PFSK-1 (cell line): ENCODE measurements around the gene PRB3.

Experiments
- FOXP2 ChIP-seq: optimal IDR thresholded peaks from 2 replicates; pipeline ENCODE3; 2011; ENCODE audit warnings: borderline replicate concordance, control low read depth, inconsistent platforms; ENCODE audit not compliant: insufficient read depth; ENCODE audit errors: extremely low read length, extremely low read depth
- POLR2AphosphoS5 ChIP-seq: IDR thresholded peaks from 2 replicates; pipeline ENCODE4 v1.6.1; 2012; ENCODE audit warnings: low read depth, mild to moderate bottlenecking, control low read depth, low read length, moderate library complexity
- REST ChIP-seq, 2 experiments: IDR thresholded peaks; 2 replicates each; pipeline versions ENCODE4 v1.6.1 to v1.8.0; 2011 to 2012; ENCODE audit warnings: low read depth in 2 of 2, low read length in 2 of 2, control low read depth in 1 of 2, inconsistent platforms in 1 of 2, mild to moderate bottlenecking in 1 of 2, moderate library complexity in 1 of 2; ENCODE audit not compliant: insufficient read depth in 1 of 2
- SIN3A ChIP-seq: IDR thresholded peaks from 2 replicates; pipeline ENCODE4 v1.6.1; 2012; ENCODE audit warnings: mild to moderate bottlenecking, low read length, moderate library complexity, borderline replicate concordance; ENCODE audit not compliant: insufficient read depth
- TAF1 ChIP-seq: IDR thresholded peaks from 2 replicates; pipeline ENCODE4 v1.6.1; 2012; ENCODE audit warnings: low read length, control low read depth, borderline replicate concordance; ENCODE audit not compliant: insufficient read depth

The PRB3 gene

DNA sequence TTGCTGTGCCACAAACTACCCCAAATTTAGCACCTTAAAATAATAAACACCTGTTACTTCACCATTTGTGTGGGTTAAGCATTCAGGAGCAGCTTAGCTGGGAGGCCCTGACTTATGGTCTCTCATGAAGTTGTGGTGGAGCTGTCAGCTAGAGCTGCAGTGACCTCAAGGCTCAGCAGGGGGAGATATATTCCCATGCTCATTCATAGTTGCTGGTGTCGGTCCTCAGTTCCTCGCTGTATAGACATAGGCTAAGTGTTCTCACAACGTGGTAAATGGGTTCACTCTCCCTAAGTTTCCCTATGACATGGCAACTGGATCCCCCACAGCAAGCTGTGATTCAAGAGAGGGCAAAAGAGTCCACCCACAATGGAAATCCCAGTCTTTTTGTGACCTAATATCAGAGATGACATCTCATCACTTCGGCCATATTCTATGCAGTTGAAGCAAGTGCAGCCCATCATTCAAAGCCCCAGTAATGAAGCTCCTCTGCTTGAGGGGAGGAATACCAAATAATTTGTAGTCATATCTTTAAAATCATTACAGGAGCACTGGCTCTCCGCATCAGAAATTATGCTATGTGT lies 41.1 kb downstream of the PRB3 start:
- TF ChIP-seq TAF1 (no peak), SIN3A (no peak), FOXP2 (no peak), REST (IDR thresholded peaks at IDR 0.05; ENCODE audit: insufficient read depth in 1 of 2, low read depth in 2 of 2, low read length in 2 of 2) (no peak), POLR2AphosphoS5 (no peak)

- TF ChIP-seq REST (IDR thresholded peaks at IDR 0.05; ENCODE audit: insufficient read depth in 1 of 2, low read depth in 2 of 2, low read length in 2 of 2) (no peak), POLR2AphosphoS5 (no peak), SIN3A (no peak), TAF1 (no peak), FOXP2 (no peak)
These were observed 42.1 kb downstream of the PRB3 start for GRCh38 chr12:11227373-11227772.
